ENCODE data around the gene TULP4.

Gene TULP4

GRCh38 chr6:158329531-158329930 is 17.3 kb downstream of the TULP4 start:
- DNase-seq = no peak
- TF ChIP-seq CTCF (IDR thresholded peaks at IDR 0.05) = no peak
- H3K4me3 Mint-ChIP-seq = no peak overlapping the region
- H3K27ac Mint-ChIP-seq = no peak overlapping the region
- H3K36me3 Mint-ChIP-seq (ENCODE audit: low read depth) = peaks cover 79% of the 10 kb centered on the region
- peaks cover 11% of the 10 kb centered on the region for H3K4me1 Mint-ChIP-seq
- no peaks in the 10 kb centered on the region for H3K27me3 Mint-ChIP-seq (ENCODE audit: low read depth, poor library complexity)
- H3K9me3 Mint-ChIP-seq = peaks cover 52% of the 10 kb centered on the region

- H3K9me3 Mint-ChIP-seq = peaks cover 48% of the 10 kb centered on the region
- no peaks in the 10 kb centered on the region for H3K27me3 Mint-ChIP-seq (ENCODE audit: low read depth, poor library complexity)
- H3K27ac Mint-ChIP-seq = no peak overlapping the region
- DNase-seq = no peak
- H3K4me1 Mint-ChIP-seq = peaks cover 11% of the 10 kb centered on the region
- H3K36me3 Mint-ChIP-seq (ENCODE audit: low read depth) = peaks cover 78% of the 10 kb centered on the region
- H3K4me3 Mint-ChIP-seq = no peak overlapping the region
- TF ChIP-seq CTCF (IDR thresholded peaks at IDR 0.05) = no peak
Measured at GRCh38 chr6:158330016-158330415, 17.8 kb downstream of the TULP4 start.

GRCh38 chr6:158332237-158332636 is 20.0 kb downstream of the TULP4 start:
- Mint-ChIP-seq H3K27me3 (ENCODE audit: low read depth, poor library complexity) (no peaks in the 10 kb centered on the region), H3K4me1 (peaks cover 11% of the 10 kb centered on the region), H3K4me3 (no peak overlapping the region), H3K36me3 (ENCODE audit: low read depth) (peaks cover 86% of the 10 kb centered on the region), H3K9me3 (peaks cover 56% of the 10 kb centered on the region), H3K27ac (no peak overlapping the region)
- no peak for DNase-seq
- TF ChIP-seq CTCF (IDR thresholded peaks at IDR 0.05) = no peak

- Mint-ChIP-seq H3K4me3 (no peak overlapping the region), H3K4me1 (peaks cover 5% of the 10 kb centered on the region), H3K36me3 (ENCODE audit: low read depth) (peaks cover 91% of the 10 kb centered on the region), H3K27me3 (ENCODE audit: low read depth, poor library complexity) (no peaks in the 10 kb centered on the region), H3K9me3 (peaks cover 63% of the 10 kb centered on the region), H3K27ac (no peak overlapping the region)
- no peak for DNase-seq
- TF ChIP-seq CTCF (IDR thresholded peaks at IDR 0.05) = no peak
Measured at GRCh38 chr6:158333094-158333493, 20.8 kb downstream of the TULP4 start.

- Mint-ChIP-seq H3K27me3 (ENCODE audit: low read depth, poor library complexity) (no peaks in the 10 kb centered on the region), H3K9me3 (peaks cover 75% of the 10 kb centered on the region), H3K36me3 (ENCODE audit: low read depth) (peaks cover 94% of the 10 kb centered on the region), H3K27ac (no peak overlapping the region), H3K4me3 (no peak overlapping the region), H3K4me1 (peaks cover 9% of the 10 kb centered on the region)
- no peak for TF ChIP-seq CTCF (IDR thresholded peaks at IDR 0.05)
- no peak for DNase-seq
Measured at GRCh38 chr6:158334534-158334933, 22.3 kb downstream of the TULP4 start.

GRCh38 chr6:158337332-158337731 is 25.1 kb downstream of the TULP4 start:
- H3K9me3 Mint-ChIP-seq = peaks cover 76% of the 10 kb centered on the region
- DNase-seq = no peak
- no peak overlapping the region for H3K27ac Mint-ChIP-seq
- peaks cover 9% of the 10 kb centered on the region for H3K4me1 Mint-ChIP-seq
- H3K4me3 Mint-ChIP-seq = no peak overlapping the region
- peaks cover 98% of the 10 kb centered on the region for H3K36me3 Mint-ChIP-seq (ENCODE audit: low read depth)
- H3K27me3 Mint-ChIP-seq (ENCODE audit: low read depth, poor library complexity) = no peaks in the 10 kb centered on the region
- no peak for TF ChIP-seq CTCF (IDR thresholded peaks at IDR 0.05)

All from nephron progenitor cell (in vitro differentiated cells).